DND-41 (cell line): ENCODE data around the gene METTL25B.
"Not testable (repeated sequence)": the region's sequence is repeated elsewhere in the genome, so short reads cannot be mapped to it uniquely, and the experiment has no call there.

Source experiments
- ATAC-seq: fragments of 200-7000 bp; cut with Tn5 transposase; 3 replicates; pipeline ENCODE4 v1.9.1; 2021; ENCODE audit warnings: low read depth; ENCODE audit not compliant: insufficient read depth
- DNase-seq: peaks from one replicate; pipeline ENCODE4 v3.0.0-alpha.2; 2020
- H2AFZ ChIP-seq: 2 replicates; pipeline ENCODE4 v1.6.0; 2012; ENCODE audit warnings: low read depth, low read length
- H3K27ac ChIP-seq: 2 replicates; pipeline ENCODE4 v1.5.1; 2012; ENCODE audit warnings: low read length, inconsistent platforms
- H3K27me3 ChIP-seq: fragments of 200-600 bp; sonication (generic); 2 replicates; pipeline ENCODE4 v1.6.0; 2012; ENCODE audit warnings: low read length, mild to moderate bottlenecking, inconsistent platforms; ENCODE audit not compliant: insufficient read depth, poor library complexity
- H3K36me3 ChIP-seq: 2 replicates; pipeline ENCODE4 v1.5.1; 2012; ENCODE audit warnings: low read length, inconsistent platforms; ENCODE audit not compliant: insufficient read depth
- H3K4me1 ChIP-seq: 2 replicates; pipeline ENCODE4 v1.5.1; 2012; ENCODE audit warnings: mild to moderate bottlenecking, low read length; ENCODE audit not compliant: insufficient read depth
- H3K4me2 ChIP-seq: 2 replicates; pipeline ENCODE4 v1.6.0; 2012; ENCODE audit warnings: mild to moderate bottlenecking, moderate library complexity, low read length, inconsistent platforms; ENCODE audit not compliant: insufficient read depth
- H3K4me3 ChIP-seq, 2 experiments: fragments of 200-600 bp in 1 of 2; shearing (Covaris generic) in 1 of 2; 2 replicates each; pipeline ENCODE4 v1.5.1; 2012 to 2016; ENCODE audit warnings: inconsistent platforms in 2 of 2, low read length in 2 of 2, mild to moderate bottlenecking in 2 of 2, low read depth in 1 of 2, moderate library complexity in 1 of 2
- H3K79me2 ChIP-seq: 2 replicates; pipeline ENCODE4 v1.6.0; 2012; ENCODE audit warnings: low read length, inconsistent platforms; ENCODE audit not compliant: insufficient read depth
- H3K9ac ChIP-seq: 2 replicates; pipeline ENCODE4 v1.6.0; 2012; ENCODE audit warnings: low read depth, mild to moderate bottlenecking, inconsistent platforms, low read length, moderate library complexity
- H3K9me3 ChIP-seq: 2 replicates; pipeline ENCODE4 v1.5.1; 2012; ENCODE audit warnings: low read length, moderate library complexity, mild to moderate bottlenecking, inconsistent platforms; ENCODE audit not compliant: insufficient read depth, severe bottlenecking
- H4K20me1 ChIP-seq: 2 replicates; pipeline ENCODE4 v1.6.0; 2012; ENCODE audit warnings: low read length; ENCODE audit not compliant: insufficient read depth
- EZH2 ChIP-seq: IDR thresholded peaks from 3 replicates; pipeline ENCODE4 v1.6.1; 2012; ENCODE audit warnings: borderline replicate concordance, low read depth, mild to moderate bottlenecking, moderate library complexity, low read length, inconsistent platforms; ENCODE audit not compliant: severe bottlenecking
- TF ChIP-seq, protein P1 (sequence below): IDR thresholded peaks from 2 replicates; pipeline ENCODE4 v1.5.1; 2012; ENCODE audit warnings: borderline replicate concordance, low read length, moderate library complexity, mild to moderate bottlenecking; ENCODE audit not compliant: poor library complexity, severe bottlenecking; ENCODE audit errors: extremely low read depth

METTL25B gene

DNA sequence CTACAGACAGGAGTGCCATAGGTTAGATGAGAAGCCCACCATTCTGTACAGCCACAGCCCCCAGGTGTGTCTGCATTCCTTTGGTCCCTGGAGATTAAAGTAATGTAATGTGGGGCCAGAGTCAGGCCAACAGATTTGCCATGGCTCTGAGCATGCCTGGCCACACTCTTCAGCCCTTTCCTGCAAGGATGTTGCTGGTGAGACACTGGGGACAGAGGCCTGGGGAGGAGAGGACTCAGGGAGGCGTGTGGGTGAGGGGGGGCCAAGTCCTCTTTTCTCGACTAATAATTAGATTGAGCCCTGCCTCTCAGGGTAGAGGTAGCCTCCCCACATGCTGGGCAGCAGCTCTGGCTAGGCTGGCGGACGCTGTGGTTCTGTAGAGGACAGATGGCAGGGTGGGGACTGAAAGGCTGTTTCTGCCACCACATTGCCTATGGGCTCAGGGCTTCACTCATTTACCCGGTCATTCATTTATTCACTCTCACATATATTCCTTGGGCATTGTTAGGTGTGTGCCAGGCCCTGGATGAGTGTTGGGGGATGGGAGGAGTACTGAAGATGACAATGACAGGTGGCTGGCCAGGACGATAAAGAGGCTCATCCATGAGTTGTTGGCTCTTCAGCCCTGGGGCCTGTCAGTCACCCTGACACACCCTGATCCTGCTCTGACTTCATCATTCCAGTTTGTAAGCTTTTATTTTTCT, 32.0 kb downstream of the METTL25B start:
- no peak overlapping the region for H3K9ac ChIP-seq
- no peaks in the 10 kb centered on the region for H3K36me3 ChIP-seq
- H3K4me3 ChIP-seq: no peak overlapping the region
- no peak overlapping the region for H3K4me2 ChIP-seq
- ATAC-seq (no peak; the same call in 2 of the 3 replicates), DNase-seq (no peak)
- H3K9me3 ChIP-seq: no peaks in the 10 kb centered on the region
- no peaks in the 10 kb centered on the region for H4K20me1 ChIP-seq
- no peak overlapping the region for H3K27ac ChIP-seq
- no peaks in the 10 kb centered on the region for H3K27me3 ChIP-seq
- H2AFZ ChIP-seq: no peak overlapping the region
- peaks cover 8% of the 10 kb centered on the region for H3K79me2 ChIP-seq
- TF ChIP-seq, protein P1, sequence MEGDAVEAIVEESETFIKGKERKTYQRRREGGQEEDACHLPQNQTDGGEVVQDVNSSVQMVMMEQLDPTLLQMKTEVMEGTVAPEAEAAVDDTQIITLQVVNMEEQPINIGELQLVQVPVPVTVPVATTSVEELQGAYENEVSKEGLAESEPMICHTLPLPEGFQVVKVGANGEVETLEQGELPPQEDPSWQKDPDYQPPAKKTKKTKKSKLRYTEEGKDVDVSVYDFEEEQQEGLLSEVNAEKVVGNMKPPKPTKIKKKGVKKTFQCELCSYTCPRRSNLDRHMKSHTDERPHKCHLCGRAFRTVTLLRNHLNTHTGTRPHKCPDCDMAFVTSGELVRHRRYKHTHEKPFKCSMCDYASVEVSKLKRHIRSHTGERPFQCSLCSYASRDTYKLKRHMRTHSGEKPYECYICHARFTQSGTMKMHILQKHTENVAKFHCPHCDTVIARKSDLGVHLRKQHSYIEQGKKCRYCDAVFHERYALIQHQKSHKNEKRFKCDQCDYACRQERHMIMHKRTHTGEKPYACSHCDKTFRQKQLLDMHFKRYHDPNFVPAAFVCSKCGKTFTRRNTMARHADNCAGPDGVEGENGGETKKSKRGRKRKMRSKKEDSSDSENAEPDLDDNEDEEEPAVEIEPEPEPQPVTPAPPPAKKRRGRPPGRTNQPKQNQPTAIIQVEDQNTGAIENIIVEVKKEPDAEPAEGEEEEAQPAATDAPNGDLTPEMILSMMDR: no peak
- no peak for TF ChIP-seq EZH2
- H3K4me1 ChIP-seq: no peaks in the 10 kb centered on the region

DNA sequence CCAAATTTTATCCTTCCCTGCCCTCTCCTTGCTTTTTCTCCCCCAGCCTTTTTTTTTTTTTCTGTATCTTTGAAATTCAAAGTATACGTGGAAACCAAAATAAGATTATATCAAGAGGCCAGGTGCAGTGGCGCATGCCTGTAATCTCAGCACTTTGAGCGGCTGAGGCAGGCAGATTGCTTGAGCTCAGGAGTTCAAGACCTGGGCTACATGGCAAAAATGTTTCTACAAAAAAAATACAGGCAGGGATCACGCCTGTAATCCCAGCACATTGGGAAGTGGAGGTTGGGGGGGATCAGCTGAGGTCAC, 32.5 kb downstream of the METTL25B start:
- Histone ChIP-seq H3K4me3 (no peak overlapping the region), H3K9ac (no peak overlapping the region), H3K36me3 (no peaks in the 10 kb centered on the region), H3K9me3 (no peaks in the 10 kb centered on the region), H3K27ac (no peak overlapping the region), H3K4me1 (peaks cover 3% of the 10 kb centered on the region), H3K27me3 (no peaks in the 10 kb centered on the region), H4K20me1 (no peaks in the 10 kb centered on the region), H3K4me2 (no peak overlapping the region), H2AFZ (no peak overlapping the region), H3K79me2 (peaks cover 5% of the 10 kb centered on the region)
- DNase-seq: no peak
- no peak for ATAC-seq
- TF ChIP-seq, protein P1: no peak
- TF ChIP-seq EZH2: no peak

DNA sequence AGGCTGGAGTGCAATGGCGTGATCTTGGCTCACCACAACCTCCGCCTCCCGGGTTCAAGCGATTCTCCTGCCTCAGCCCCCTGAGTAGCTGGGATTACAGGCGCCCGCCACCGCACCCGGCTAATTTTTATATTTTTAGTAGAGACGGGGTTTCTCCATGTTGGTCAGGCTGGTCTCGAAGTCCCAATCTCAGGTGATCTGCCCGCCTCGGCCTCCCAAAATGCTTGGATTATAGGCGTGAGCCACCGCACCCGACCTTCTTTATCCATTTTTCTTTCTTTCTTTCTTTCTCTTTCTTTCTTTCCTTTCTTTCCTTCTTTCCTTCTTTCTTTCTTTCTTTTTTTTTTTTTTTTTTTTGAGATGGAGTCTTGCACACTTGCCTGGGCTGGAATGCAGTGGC, 36.9 kb downstream of the METTL25B start:
- H3K9me3 ChIP-seq, DNase-seq, H3K27ac ChIP-seq, ATAC-seq, H3K27me3 ChIP-seq, H3K9ac ChIP-seq, H3K36me3 ChIP-seq, H4K20me1 ChIP-seq, H2AFZ ChIP-seq, H3K4me2 ChIP-seq, H3K4me3 ChIP-seq: not testable (repeated sequence)
- peaks cover 28% of the 10 kb centered on the region for H3K4me1 ChIP-seq
- peaks cover 41% of the 10 kb centered on the region for H3K79me2 ChIP-seq

DNA sequence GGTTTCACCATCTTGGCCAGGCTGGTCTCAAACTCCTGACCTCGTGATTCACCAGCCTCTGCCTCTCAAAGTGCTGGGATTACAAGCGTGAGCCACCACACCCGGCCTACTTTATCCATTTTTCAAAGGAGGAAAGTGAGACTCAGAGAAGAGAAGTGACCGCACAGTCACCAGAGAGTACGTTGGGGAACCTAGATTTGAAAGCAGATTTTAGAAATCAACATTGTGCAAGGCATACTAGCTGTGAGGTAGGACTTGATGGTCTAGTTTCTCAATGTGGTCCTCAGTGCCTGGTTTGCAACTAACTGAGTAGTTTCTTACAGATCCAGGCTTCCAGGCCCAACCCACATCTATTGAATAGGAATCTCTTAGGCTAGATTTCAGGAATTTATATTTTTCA, 37.4 kb downstream of the METTL25B start:
- Histone ChIP-seq H3K27ac (peak overlapping the region; percentile 84), H3K36me3 (peaks cover 12% of the 10 kb centered on the region), H3K4me2 (peak overlapping the region; percentile 88)

More for the DNA sequence above, 37.4 kb downstream of the METTL25B start:
- H3K27me3 ChIP-seq: no peaks in the 10 kb centered on the region
- H3K9ac ChIP-seq: peak overlapping the region; percentile 90
- ATAC-seq (no peak), DNase-seq (no peak)
- peaks cover 11% of the 10 kb centered on the region; the same call in 1 of the 2 replicates for H4K20me1 ChIP-seq
- H2AFZ ChIP-seq: 0 out of 2 replicates have a peak overlapping the region, but pooled peaks have one; percentile 81
- peak overlapping the region in 1 of 2 experiments; percentile 79; a peak in 2 of 4 replicates for H3K4me3 ChIP-seq
- H3K4me1 ChIP-seq: peaks cover 33% of the 10 kb centered on the region
- H3K79me2 ChIP-seq: peaks cover 47% of the 10 kb centered on the region
- TF ChIP-seq, protein P1: no peak
- no peak for TF ChIP-seq EZH2
- H3K9me3 ChIP-seq: no peaks in the 10 kb centered on the region
